GM21390 (cell line): ENCODE measurements around the gene NBEAL2.

Source experiments
- ATAC-seq: cut with Tn5 transposase; IDR thresholded peaks from one replicate; pipeline ENCODE4 v1.9.1; 2021; ENCODE audit not compliant: unreplicated experiment

Gene NBEAL2, protein sequence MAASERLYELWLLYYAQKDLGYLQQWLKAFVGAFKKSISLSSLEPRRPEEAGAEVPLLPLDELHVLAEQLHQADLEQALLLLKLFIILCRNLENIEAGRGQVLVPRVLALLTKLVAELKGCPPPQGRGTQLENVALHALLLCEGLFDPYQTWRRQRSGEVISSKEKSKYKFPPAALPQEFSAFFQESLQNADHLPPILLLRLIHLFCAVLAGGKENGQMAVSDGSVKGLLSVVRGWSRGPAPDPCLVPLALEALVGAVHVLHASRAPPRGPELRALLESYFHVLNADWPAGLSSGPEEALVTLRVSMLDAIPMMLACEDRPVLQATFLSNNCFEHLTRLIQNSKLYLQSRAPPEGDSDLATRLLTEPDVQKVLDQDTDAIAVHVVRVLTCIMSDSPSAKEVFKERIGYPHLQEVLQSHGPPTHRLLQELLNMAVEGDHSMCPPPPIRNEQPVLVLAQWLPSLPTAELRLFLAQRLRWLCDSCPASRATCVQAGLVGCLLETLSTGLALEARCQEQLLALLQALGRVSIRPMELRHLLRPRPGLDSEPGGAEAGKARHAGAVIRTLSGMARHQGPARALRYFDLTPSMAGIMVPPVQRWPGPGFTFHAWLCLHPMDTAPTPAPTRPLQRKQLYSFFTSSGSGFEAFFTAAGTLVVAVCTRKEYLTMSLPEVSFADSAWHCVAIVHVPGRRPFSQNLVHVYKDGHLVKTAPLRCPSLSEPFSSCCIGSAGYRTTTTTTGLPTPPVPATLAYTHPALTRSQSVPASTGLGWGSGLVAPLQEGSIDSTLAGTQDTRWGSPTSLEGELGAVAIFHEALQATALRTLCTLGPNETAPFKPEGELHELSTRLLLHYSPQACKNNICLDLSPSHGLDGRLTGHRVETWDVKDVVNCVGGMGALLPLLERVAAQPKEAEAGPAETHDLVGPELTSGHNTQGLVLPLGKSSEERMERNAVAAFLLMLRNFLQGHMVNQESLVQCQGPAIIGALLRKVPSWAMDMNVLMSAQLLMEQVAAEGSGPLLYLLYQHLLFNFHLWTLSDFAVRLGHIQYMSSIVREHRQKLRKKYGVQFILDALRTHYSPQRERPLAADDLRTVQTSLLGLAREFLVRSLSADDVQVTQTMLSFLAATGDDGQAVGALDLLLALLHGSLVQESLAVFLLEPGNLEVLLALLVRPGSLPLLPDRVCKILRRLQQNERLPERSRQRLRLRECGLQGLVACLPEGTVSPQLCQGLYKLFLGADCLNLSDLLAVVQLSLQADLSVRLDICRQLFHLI (N-terminal part only)

DNA sequence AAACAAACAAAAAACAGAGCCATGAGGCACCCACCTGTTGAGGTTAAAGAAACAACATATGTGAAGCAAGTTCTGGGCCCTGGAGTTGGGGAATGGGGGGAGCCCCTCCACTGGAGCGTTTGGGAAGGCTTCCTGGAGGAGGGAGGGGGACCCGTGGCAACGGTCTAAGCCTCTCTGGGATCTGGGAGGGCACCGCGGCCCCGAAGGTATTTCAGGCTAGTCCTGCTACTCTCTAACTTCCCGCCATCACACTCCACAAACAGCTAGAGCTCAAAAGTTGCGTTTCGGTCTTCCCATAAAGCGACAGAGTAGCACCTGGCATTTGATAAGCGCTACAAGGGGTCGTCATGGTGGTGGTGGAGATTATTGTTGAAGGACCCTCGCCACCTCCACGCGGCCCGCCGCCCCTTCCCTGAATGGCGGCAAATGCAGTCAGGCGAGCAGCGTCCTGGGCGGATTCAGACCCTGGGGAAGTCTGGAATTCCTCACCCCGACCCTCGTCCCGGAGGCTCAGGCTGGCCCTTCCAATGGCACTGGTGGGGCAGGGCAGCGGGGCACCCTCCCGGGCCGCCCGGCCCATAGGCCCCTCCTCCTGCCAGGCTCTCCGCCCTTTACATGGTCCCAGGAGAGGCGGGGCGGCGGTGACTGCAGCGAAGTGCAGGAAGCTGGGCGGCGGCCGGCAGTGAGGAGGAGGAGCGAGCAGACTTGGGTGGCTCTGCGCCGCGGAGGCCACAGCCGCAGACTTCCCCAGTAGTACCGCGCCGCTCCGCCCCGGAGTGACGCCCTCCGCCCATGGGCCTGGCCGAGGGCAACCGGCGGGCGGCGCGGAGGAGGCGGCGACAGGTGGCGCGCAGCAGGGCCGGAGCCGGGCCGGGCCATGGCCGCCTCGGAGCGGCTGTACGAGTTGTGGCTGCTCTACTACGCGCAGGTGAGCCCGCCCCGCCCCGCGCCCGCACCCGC lies at the start of gene NBEAL2:
Gene NBEAL2, plus strand, starts transcription at position 682 of the 960 bp plus-strand sequence. Its CDS starts 196 bp downstream, at position 878.
- peak; percentile 78 for ATAC-seq

- no peak for ATAC-seq
Measured at GRCh38 chr3:46930166-46930944, 49.1 kb upstream of the NBEAL2 start.

GRCh38 chr3:46930945-46931403 lies 48.5 kb upstream of the NBEAL2 start:
- no peak for ATAC-seq

DNA sequence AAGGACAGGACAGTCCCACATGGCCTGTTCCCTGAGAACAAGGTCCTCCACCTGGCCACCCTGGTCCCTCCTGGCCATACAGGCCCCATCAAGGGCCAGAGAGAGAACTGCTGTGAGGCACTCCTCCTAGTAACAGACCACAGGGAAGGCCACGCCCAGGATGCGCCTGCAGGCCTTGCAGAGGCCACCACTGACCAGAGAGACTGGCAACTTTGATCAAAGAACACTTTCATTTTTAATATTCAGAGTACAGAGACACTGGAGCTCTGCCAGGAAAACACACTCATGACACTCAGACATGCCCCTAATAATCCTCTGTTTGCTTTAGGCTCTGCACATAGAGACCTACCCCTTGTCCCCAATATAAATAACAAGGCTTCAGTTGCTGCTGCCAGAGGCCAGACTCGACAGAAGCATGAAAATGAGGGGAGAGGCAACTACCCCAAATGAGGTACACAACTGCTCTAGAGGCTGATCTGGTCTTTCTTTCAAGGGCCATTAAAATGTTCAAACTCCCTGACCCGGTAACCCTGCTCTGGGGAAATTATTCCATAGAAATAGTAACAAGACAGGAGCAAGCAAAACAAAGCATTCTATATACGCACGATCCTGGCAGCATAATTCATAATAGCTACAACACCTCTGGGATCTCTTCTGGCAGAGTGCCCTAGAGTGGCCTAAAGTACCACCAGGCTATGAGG lies 47.7 kb upstream of the NBEAL2 start:
- ATAC-seq: no peak

GRCh38 chr3:46932455-46933225 lies 46.8 kb upstream of the NBEAL2 start:
- no peak for ATAC-seq

DNA sequence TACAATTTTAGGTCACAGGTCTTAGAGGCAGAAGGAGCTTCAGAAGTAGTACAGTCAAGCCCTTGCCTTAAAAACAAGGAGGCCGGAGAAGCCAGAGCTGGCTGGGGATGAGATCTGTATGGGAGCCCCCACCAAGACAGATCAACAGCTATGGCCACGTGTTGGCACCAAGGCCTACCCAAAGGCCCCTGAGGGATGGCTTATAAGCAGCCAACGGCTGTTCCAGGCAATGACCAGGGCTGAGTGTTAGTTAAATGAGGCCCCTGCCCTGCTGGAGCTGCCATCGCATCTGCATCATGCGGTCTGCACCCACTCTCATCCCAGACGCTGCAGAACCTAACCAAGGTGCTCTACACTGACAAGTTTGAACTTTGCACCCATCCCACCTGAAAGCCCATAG lies 46.2 kb upstream of the NBEAL2 start:
- no peak for ATAC-seq

GRCh38 chr3:46934072-46934471 lies 45.4 kb upstream of the NBEAL2 start:
- ATAC-seq: no peak

GRCh38 chr3:46934498-46935167 lies 44.8 kb upstream of the NBEAL2 start:
- no peak for ATAC-seq

DNA sequence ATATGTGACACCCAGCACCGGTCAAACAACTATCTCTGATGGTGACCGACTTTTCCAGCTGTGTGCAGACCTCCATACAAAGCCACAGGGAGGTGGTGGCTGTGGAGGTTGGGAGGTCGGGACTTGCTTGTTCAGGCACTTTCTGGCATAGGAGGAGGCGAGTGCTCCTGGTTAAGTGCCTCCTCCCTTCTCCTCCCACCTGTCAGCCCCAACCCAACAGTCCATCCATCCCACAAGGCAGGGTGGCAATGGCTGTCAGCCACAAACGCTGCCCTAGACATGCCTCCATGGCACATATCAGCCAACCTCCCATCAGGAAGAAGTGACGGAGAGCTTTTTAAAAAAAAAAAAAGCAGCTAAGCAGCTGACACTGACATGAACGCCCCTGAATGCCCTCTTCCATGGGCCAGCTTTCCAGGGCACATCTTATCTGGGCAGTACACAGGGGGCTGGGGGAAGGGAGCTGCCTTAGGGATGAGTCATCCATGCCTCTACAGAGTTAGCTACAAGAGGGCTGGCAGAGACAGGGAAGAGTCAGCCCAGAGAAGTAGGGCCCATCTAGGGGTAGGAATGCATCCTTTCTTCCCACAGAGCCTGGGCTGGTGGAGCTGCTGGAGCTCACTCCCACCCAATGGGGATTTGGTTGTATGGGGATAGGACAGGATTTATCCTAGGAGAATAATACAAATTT lies 44.2 kb upstream of the NBEAL2 start:
- ATAC-seq: no peak

DNA sequence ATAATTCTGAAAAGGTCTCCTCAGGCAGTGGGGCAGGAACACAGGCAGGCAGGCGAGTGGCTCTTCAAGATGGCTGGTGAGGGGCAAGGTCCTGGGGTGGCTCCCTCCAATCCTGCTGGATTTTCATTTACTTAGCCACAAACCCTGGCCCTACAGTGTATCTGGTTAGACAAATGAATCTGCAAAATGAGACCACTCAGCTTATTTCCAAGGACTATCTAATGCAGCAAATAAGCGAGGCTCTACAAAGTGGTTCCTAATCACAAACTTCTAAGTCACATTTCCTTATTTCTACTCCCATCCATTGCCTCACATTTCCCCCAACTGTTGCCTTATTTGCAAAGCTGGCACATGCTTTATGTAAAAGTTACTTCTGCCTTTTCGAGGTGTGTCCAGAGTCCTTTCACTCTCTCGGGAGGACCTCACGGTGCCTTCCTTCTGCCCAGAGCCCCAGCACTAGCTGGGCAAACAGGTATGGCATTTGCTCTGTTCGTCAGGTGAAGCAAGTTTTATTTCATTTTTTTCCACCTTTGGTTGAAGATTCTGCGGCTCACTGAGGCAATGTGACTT lies 43.4 kb upstream of the NBEAL2 start:
- ATAC-seq: no peak

DNA sequence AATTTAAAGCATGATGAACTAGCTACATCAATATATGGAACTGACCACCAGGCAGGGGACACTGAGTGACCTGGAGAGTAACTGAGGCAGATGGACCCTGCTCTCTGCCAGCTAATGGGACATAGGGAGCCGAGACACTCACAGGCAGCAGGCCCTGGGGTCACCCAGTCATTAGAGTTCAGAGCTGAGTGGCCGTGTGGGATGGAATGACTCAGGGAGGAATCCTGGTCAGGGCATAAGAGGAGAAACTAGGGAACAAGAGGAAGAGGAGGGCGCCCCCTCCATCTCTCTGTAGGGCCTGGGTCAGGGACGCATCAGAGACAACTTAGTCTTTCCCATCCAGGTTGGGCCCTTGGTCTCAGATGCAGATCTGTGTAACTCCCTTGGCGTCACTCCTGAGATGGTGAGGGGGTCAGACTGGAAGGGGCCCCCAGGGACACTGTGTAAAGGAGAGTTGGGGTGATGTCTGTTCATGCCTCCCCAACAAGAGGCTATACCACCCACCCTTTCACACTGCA lies 42.7 kb upstream of the NBEAL2 start:
- no peak for ATAC-seq

DNA sequence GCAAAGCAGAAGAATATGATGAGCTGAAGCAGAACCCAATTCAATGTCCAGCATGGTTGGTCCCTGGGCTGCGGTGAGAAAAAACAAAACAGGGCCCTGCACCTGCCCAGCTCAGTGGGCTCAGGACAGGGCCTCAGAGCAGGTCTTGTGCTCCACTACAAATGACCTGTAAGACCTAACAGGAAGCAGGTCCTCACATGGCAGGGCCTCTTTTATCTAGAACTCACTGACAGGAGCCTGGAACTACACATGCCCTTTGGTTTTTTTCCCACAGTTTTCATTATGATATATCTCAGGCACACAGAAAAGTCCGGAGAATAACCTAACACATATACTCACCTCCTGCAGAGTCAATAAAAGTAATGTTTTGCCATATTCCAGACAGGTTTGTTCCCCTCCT lies 41.3 kb upstream of the NBEAL2 start:
- ATAC-seq: no peak

GRCh38 chr3:46939578-46940445 lies 39.7 kb upstream of the NBEAL2 start:
- no peak for ATAC-seq

DNA sequence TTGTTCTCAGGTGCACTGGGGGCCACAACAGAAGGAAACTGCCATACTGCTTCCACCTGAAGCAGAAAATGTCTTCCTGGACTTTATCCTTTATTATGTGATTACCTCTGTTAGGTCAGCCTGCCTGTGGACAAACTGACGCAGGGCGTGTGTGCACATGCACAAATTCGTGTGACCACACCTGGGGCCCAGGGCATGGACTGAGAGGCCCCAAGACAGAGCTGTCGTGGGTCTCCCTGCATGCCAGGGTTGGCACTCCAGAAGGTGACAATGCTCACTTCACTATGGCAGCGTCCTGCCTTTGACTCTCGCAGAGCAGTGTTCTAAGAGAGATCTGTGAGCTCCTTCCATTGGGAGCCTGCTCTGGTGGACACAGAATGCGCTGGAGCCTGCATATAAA lies 37.4 kb upstream of the NBEAL2 start:
- ATAC-seq: no peak
